Measurements from ENCODE around the gene MORN1. TPM values are rescaled to one million over a fixed set of nuclear protein-coding genes. Genes with fewer than 3 reads are reported as not detected.

Gene MORN1
- total and polyA plus RNA-seq, 10 donors: 1.9 to 13.5 (median 6.9) TPM

DNA sequence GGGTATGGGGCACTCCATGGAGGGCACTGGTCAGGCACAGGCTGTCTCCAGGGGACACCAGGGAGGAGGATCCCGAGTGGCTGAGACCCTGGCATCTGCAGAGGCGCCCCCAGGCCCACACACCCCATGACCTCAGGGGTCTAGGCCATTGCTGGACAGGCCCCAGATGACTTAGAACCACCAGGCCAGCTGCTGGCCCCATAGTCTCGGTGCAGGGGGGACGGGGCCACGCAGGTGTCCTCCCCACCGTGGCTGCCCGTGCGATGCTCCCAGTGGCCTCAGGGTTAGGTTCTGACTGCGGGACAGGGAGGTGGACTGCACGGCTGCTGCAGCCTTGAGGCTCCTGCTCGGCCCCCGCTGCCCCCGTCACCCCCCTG, 44.0 kb downstream of the MORN1 start:
- TF ChIP-seq POLR2A (IDR thresholded peaks at IDR 0.05) (no peak), POLR2AphosphoS5 (IDR thresholded peaks at IDR 0.05) (no peak)
- TF ChIP-seq, protein P1, sequence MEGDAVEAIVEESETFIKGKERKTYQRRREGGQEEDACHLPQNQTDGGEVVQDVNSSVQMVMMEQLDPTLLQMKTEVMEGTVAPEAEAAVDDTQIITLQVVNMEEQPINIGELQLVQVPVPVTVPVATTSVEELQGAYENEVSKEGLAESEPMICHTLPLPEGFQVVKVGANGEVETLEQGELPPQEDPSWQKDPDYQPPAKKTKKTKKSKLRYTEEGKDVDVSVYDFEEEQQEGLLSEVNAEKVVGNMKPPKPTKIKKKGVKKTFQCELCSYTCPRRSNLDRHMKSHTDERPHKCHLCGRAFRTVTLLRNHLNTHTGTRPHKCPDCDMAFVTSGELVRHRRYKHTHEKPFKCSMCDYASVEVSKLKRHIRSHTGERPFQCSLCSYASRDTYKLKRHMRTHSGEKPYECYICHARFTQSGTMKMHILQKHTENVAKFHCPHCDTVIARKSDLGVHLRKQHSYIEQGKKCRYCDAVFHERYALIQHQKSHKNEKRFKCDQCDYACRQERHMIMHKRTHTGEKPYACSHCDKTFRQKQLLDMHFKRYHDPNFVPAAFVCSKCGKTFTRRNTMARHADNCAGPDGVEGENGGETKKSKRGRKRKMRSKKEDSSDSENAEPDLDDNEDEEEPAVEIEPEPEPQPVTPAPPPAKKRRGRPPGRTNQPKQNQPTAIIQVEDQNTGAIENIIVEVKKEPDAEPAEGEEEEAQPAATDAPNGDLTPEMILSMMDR (IDR thresholded peaks at IDR 0.05 in 8 of 11, conservative IDR thresholded peaks at IDR 0.05 in 3 of 11): no peak
- H3K4me3 ChIP-seq: no peak overlapping the region
- no peaks in the 10 kb centered on the region for H3K36me3 ChIP-seq
- no peaks in the 10 kb centered on the region for H3K9me3 ChIP-seq
- intact Hi-C loops (cut with DNase I; ENCODE audit: low total_unique reads): no loop called here
- H3K27me3 ChIP-seq (replicated peaks in 1 of 7): no peaks in the 10 kb centered on the region
- 80 to 92% (median 89%) methylated on average over 7 to 13 of the region's 13 CpGs for WGBS, 5 donors
- no peaks in the 10 kb centered on the region for H3K4me1 ChIP-seq
- peak; percentile 46 for DNase-seq
- H3K27ac ChIP-seq: no peak overlapping the region

DNA sequence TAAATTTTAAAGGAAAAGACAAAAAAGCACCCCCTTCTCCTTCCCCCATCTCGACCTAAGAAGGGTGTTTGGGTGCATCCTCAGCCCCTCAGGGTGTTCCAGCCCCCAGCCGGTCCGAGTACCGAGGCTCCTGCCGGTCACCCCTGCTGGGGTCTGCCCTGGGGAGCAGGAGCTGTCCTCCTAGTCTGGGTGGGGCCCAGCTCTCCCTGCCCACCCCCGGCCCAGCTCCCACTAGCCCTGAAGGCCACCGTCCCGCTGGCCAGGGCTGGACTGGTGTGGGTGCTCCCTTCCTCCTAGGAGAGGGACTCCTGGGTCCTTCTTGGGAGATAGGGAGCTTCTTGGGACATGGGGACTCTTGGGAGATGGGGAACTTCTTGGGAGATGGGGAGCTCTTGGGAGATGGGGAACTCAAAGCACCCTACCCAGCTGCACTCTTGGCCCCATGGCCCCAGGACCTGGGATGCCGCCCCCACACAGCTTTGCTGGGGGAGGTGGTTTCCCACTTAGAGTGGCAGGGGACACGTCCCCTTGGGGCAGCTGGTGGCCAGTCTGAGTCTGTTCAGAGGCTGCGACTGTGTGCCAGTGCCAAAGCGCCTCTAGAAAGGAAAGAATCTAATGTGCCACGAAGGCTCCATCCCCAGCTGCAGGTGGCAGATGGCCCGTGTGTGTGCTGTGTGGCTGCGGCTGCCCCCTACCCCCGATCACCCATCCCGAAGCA, 44.5 kb downstream of the MORN1 start:
- Histone ChIP-seq H3K36me3 (no peaks in the 10 kb centered on the region), H3K9me3 (no peaks in the 10 kb centered on the region), H3K4me3 (no peak overlapping the region), H3K27ac (no peak overlapping the region), H3K4me1 (no peaks in the 10 kb centered on the region), H3K27me3 (replicated peaks in 1 of 7) (no peaks in the 10 kb centered on the region)
- WGBS, 5 donors: 78 to 89% (median 84%) methylated on average over 10 to 17 of the region's 17 CpGs
- TF ChIP-seq, protein P1 (IDR thresholded peaks at IDR 0.05 in 8 of 11, conservative IDR thresholded peaks at IDR 0.05 in 3 of 11): no peak
- no peak for TF ChIP-seq POLR2AphosphoS5 (IDR thresholded peaks at IDR 0.05)
- TF ChIP-seq POLR2A (IDR thresholded peaks at IDR 0.05): no peak
- intact Hi-C loops (cut with DNase I; ENCODE audit: low total_unique reads): no loop called here
- peak; percentile 41 for DNase-seq

DNA sequence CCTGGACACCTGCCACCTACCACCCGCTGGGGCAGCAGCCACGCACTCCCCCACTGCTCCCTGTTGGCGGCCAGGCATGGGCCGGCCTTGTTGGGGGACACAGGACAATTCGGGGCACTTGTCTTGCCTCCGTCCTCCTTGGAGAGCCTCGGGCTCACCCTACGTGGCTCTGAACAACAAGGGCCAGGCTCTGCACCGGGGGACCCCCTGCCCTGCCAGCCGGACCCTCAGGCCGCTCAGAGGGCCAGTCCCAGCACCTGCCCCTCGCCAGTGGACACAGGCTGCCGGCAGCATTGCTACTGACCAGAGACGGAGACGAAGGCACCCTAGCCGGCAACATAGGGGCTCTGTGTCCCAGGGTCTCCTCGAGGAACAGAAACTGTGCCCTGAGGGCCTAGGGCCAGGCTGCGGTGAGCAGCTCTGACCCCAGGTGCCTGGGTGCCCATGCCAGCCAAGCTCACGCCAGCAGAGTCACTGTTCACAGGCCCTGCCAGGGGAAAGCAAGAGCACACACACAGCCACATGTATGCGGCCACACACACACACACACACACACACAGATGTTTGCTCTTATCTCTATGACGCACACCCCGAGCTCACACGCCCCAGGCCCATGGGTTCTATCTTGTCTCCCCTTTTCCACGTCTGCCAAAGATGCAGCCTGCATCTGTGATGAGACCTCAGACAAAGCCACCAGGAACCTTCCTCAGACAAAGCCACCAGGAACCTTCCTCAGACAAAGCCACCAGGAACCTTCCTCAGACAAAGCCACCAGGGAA, 45.9 kb downstream of the MORN1 start:
- H3K4me1 ChIP-seq: no peaks in the 10 kb centered on the region
- H3K27ac ChIP-seq: no peak overlapping the region
- no peaks in the 10 kb centered on the region for H3K9me3 ChIP-seq
- H3K4me3 ChIP-seq: no peak overlapping the region
- H3K27me3 ChIP-seq (replicated peaks in 1 of 7): no peaks in the 10 kb centered on the region
- intact Hi-C loops (cut with DNase I; ENCODE audit: low total_unique reads): no loop called here
- TF ChIP-seq, protein P1 (IDR thresholded peaks at IDR 0.05 in 8 of 11, conservative IDR thresholded peaks at IDR 0.05 in 3 of 11): no peak
- TF ChIP-seq POLR2A (IDR thresholded peaks at IDR 0.05): no peak
- no peak for TF ChIP-seq POLR2AphosphoS5 (IDR thresholded peaks at IDR 0.05)
- DNase-seq: peak; percentile 60
- WGBS, 5 donors: 85 to 92% (median 88%) methylated on average over 16 to 24 of the region's 24 CpGs
- no peaks in the 10 kb centered on the region for H3K36me3 ChIP-seq

DNA sequence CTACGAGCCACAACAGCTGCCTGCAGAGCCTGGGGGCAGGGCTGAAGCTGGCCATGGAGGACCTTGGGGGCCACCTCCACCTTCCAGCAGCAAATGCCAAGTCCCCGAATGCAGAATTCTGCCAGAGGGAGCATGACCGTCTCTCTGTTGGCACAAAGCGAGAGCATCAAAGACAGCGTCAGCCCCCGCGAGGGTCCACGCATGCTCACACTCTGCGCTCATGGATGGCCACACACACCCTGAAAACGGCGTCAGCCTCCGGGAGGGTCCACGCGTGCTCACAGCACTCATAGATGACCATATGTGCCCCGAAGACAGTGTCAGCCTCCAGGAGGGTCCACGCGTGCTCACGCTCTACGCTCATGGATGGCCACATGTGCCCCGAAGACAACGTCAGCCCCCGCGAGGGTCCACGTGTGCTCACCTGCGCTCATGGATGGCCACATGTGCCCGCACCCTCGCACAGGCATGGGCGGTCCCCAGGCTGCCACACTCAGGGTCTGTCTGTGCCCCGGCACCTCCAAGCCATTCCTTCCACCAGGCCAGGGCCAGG, 46.5 kb downstream of the MORN1 start:
- no peaks in the 10 kb centered on the region for H3K36me3 ChIP-seq
- no peak for TF ChIP-seq POLR2AphosphoS5 (IDR thresholded peaks at IDR 0.05)
- TF ChIP-seq POLR2A (IDR thresholded peaks at IDR 0.05): no peak
- TF ChIP-seq, protein P1 (IDR thresholded peaks at IDR 0.05 in 8 of 11, conservative IDR thresholded peaks at IDR 0.05 in 3 of 11): no peak
- DNase-seq: peak; percentile 40
- H3K27me3 ChIP-seq (replicated peaks in 1 of 7): no peaks in the 10 kb centered on the region
- H3K27ac ChIP-seq: no peak overlapping the region
- WGBS, 5 donors: 85 to 97% (median 93%) methylated on average over 20 to 29 of the region's 29 CpGs
- H3K4me3 ChIP-seq: no peak overlapping the region
- intact Hi-C loops (cut with DNase I; ENCODE audit: low total_unique reads): no loop called here
- no peaks in the 10 kb centered on the region for H3K9me3 ChIP-seq
- no peaks in the 10 kb centered on the region for H3K4me1 ChIP-seq
